BE2C (cell line): ENCODE results near the gene MPND.

Experiments used
- DNase-seq: peaks from one replicate; pipeline ENCODE4 v3.0.0-alpha.2; 2020
- H3K27me3 ChIP-seq: fragments of 250-450 bp; sonication (Bioruptor Pico); 2 replicates; pipeline ENCODE4 v1.5.1; 2020; ENCODE audit warnings: mild to moderate bottlenecking
- H3K36me3 ChIP-seq: fragments of 250-450 bp; sonication (Bioruptor Pico); 2 replicates; pipeline ENCODE4 v1.5.1; 2020; ENCODE audit warnings: mild to moderate bottlenecking
- H3K4me1 ChIP-seq: fragments of 250-450 bp; sonication (Bioruptor Pico); 2 replicates; pipeline ENCODE4 v1.5.1; 2020
- H3K4me3 ChIP-seq: 2 replicates; pipeline ENCODE4 v1.5.1; 2011; ENCODE audit warnings: low read depth, low read length
- H3K9me3 ChIP-seq: fragments of 250-450 bp; sonication (Bioruptor Pico); 2 replicates; pipeline ENCODE4 v1.5.1; 2020
- TF ChIP-seq, protein P1 (sequence below): IDR thresholded peaks from 2 replicates; pipeline ENCODE4 v1.5.1; 2012; ENCODE audit warnings: mild to moderate bottlenecking, low read depth, low read length

The MPND gene

DNA sequence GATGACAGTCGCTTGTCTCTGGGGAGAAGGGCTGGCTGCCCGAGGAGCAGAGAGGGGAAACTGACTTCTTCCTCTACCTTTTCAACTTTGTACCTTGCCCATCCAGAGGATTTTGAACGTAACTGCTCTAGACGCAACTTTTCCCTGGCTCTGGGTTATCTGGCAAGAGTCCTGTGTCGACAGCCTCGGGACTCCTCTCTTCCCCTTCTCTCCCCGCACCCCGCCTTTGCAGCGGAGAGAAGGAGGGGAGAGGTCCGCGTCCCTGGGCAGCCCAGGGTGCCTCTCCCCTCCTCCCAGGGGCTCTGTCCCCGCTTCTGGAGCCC, 56.4 kb downstream of the MPND start:
- TF ChIP-seq, protein P1, sequence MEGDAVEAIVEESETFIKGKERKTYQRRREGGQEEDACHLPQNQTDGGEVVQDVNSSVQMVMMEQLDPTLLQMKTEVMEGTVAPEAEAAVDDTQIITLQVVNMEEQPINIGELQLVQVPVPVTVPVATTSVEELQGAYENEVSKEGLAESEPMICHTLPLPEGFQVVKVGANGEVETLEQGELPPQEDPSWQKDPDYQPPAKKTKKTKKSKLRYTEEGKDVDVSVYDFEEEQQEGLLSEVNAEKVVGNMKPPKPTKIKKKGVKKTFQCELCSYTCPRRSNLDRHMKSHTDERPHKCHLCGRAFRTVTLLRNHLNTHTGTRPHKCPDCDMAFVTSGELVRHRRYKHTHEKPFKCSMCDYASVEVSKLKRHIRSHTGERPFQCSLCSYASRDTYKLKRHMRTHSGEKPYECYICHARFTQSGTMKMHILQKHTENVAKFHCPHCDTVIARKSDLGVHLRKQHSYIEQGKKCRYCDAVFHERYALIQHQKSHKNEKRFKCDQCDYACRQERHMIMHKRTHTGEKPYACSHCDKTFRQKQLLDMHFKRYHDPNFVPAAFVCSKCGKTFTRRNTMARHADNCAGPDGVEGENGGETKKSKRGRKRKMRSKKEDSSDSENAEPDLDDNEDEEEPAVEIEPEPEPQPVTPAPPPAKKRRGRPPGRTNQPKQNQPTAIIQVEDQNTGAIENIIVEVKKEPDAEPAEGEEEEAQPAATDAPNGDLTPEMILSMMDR: no peak
- Histone ChIP-seq H3K4me3 (peak overlapping the region; percentile 96), H3K9me3 (no peaks in the 10 kb centered on the region), H3K4me1 (no peaks in the 10 kb centered on the region), H3K36me3 (peaks cover 35% of the 10 kb centered on the region), H3K27me3 (no peaks in the 10 kb centered on the region)
- no peak for DNase-seq

DNA sequence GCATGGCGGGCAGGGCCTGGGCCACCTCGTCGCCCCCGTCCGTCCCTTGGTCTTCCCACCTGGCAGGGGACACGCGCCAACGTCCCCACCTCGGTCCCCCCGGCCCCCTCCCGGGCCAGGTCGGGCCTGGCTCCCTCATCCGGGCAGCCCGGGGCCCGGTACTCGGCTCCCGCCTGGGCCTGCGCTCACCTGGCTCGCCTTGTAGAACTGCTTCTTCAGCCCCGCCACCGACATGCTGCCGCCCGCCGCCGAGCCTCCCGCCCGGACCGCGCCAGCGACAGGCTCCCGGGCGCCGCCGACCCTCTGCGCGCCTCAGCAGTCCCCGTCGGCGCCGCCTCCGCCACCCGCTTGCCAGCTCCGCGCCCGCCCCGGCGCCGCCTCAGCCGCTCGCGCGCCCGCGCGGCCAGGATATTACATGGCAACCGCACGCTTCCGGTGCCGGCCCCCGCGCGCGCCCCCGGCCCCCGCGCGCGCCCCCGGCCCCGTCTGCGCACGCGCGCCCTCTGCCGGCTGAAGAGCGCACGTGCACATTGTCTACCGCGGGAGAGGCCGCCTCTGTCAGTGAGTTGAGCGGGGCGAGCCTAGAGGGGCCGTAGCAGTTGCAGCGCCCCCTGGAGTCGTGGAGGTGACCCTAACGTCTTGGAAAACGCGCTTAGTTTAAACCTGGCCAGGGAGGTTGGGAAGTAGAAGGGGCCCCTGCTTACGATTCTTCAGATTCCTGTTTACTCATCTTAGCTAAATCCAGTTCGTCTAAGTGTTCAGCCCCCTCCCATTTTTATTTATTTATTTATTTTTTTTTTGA, 57.0 kb downstream of the MPND start, which contains the start of gene SH3GL1:
TSS of gene SH3GL1 (minus strand) at position 413 of the 802 bp plus-strand sequence. CDS start at position 234, 179 bp downstream.
- Histone ChIP-seq H3K36me3 (peaks cover 37% of the 10 kb centered on the region), H3K4me3 (peak within 1 kb of the TSS; percentile 96), H3K27me3 (no peaks in the 10 kb centered on the region), H3K4me1 (no peaks in the 10 kb centered on the region), H3K9me3 (no peaks in the 10 kb centered on the region)
- peak; percentile 91 for DNase-seq
- TF ChIP-seq, protein P1: peak; percentile 93

DNA sequence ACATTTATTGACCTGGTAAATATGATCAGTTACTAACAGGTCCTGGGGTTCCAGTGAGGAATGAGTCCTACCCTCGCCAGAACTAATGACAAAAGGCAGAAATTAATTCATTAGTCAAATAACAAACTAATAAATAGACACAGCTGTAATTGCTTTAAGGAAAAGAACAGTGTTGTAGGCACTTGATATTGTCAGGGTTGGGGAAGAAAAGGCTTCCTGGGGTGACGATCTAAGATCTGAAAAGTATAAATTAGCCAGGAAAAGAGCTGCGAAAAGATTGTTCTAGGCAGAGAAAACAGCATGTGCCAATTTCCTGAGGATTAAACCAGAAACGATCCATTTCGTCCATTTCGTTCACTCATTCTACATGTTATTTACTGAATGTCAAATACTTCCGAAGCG, 58.4 kb downstream of the MPND start:
- H3K4me1 ChIP-seq: no peaks in the 10 kb centered on the region
- no peaks in the 10 kb centered on the region for H3K27me3 ChIP-seq
- DNase-seq: no peak
- H3K36me3 ChIP-seq: peaks cover 36% of the 10 kb centered on the region
- H3K4me3 ChIP-seq: peak overlapping the region; percentile 64
- no peaks in the 10 kb centered on the region for H3K9me3 ChIP-seq
- TF ChIP-seq, protein P1: no peak

DNA sequence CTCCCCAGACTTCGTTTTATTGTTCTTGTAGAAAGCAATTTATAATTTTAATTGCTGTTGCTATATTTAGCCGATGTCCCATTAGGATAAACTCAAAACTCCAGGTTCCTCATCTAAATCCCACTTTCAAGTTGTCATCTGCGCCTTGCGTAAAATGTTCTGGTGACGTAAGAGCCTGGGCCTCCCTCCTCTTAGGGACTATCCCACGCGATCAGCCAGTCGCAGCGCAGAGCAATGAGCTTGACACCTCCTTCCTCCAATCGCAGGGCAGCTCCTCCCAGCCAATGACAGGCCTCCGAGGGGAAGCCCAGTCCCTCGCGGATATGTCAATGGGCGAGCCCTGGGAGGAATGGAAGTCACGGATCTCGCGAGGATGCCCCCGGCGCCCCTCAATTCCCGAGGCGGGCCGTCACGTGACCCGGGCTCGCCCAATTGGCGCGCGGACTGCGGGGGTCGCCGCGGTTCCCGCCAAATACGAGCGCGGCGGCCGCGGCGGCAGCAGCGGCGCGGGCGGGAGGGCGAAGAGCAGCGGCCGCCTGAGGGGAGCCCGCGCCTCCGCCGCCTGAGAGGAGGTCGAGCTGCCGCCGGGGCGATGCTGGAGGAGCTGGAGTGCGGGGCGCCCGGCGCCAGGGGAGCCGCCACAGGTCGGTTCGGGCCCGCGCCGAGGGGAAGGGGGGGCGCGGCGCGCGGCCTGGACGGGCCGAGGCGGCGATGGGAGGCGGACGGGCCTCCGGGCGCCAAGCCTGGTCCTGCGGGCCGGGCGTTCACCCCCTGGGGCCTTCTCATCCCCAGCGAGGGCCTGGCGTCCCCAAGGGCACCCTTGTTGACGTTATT, 59.0 kb downstream of the MPND start, which contains the start of gene CHAF1A:
TSS of gene CHAF1A (plus strand) at position 470 of the 834 bp plus-strand sequence. CDS start at position 593, 123 bp downstream.
- Histone ChIP-seq H3K4me3 (peak within 1 kb of the TSS; percentile 93), H3K9me3 (no peaks in the 10 kb centered on the region), H3K36me3 (peaks cover 31% of the 10 kb centered on the region), H3K27me3 (no peaks in the 10 kb centered on the region), H3K4me1 (no peaks in the 10 kb centered on the region)
- TF ChIP-seq, protein P1: no peak
- DNase-seq: peak; percentile 99

DNA sequence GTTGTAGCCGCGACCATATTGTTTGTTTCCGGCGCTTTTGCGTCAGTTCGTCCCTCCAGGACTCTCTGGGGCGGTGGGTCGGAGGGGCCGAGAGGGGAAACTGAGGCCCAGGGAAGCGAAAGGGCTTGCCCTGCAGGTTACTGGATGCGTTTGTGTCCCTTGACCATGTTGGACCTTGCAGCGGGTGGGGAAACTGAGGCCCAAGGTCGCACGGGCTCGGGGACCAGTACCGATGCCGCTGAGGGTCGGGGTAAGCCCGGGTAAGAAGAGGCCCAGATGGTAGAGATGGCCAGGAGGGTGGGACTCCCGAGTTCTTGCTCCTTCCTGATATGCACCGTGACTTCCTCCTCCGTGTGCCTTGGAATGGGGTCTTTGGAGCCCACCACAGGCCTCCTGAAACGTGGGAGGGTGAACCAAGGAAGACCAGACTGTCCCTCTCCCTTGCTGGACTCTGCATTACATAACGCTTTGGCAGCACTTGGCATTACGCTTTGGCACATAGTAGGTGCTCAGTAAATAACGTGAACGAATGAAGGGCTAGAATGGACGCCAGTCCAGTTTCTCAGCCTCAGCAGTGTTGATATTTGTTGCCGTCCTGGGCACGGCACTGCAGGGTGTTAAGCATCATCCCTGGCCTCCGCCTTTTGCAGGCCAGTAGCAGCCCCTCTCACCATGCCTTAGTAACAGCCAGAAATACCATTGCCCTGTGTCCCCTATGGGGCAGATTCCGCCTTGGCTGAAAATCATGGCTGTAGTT, 59.8 kb downstream of the MPND start:
- Histone ChIP-seq H3K9me3 (no peaks in the 10 kb centered on the region), H3K4me1 (no peaks in the 10 kb centered on the region), H3K27me3 (no peaks in the 10 kb centered on the region), H3K36me3 (peaks cover 33% of the 10 kb centered on the region), H3K4me3 (peak overlapping the region; percentile 93)
- TF ChIP-seq, protein P1: no peak
- no peak for DNase-seq
